GM12873 (cell line): Measurements from ENCODE around the gene MTFR1L.

Source experiments
- CTCF ChIP-seq: IDR thresholded peaks from 2 replicates; pipeline ENCODE4 v1.5.1; 2012; ENCODE audit warnings: low read depth, mild to moderate bottlenecking, moderate library complexity, low read length, control low read depth; ENCODE audit not compliant: insufficient read depth; ENCODE audit errors: missing control alignments

Gene MTFR1L

GRCh38 chr1:25819491-25820246, at the start of gene MTFR1L:
Gene MTFR1L, plus strand, starts transcription at chr1:25819954. Its CDS starts 3,151 bp downstream, at chr1:25823105.
- no peak for TF ChIP-seq CTCF

GRCh38 chr1:25770541-25771220, 49.1 kb upstream of the MTFR1L start:
- no peak for TF ChIP-seq CTCF

- TF ChIP-seq CTCF = no peak
Measured at GRCh38 chr1:25771221-25772114, 48.3 kb upstream of the MTFR1L start.

GRCh38 chr1:25772164-25772563, 47.6 kb upstream of the MTFR1L start:
- TF ChIP-seq CTCF = no peak

- TF ChIP-seq CTCF = no peak
Measured at GRCh38 chr1:25772692-25773245, 47.0 kb upstream of the MTFR1L start.

GRCh38 chr1:25773441-25774125, 46.2 kb upstream of the MTFR1L start:
- no peak for TF ChIP-seq CTCF
